ENCODE measurements around the gene RUVBL2. TPM values are rescaled to one million over a fixed set of nuclear protein-coding genes. Genes with fewer than 3 reads are reported as not detected.

The RUVBL2 gene
- polyA plus RNA-seq, 3 donors, result 77.9 to 106 (median 88.7) TPM

DNA sequence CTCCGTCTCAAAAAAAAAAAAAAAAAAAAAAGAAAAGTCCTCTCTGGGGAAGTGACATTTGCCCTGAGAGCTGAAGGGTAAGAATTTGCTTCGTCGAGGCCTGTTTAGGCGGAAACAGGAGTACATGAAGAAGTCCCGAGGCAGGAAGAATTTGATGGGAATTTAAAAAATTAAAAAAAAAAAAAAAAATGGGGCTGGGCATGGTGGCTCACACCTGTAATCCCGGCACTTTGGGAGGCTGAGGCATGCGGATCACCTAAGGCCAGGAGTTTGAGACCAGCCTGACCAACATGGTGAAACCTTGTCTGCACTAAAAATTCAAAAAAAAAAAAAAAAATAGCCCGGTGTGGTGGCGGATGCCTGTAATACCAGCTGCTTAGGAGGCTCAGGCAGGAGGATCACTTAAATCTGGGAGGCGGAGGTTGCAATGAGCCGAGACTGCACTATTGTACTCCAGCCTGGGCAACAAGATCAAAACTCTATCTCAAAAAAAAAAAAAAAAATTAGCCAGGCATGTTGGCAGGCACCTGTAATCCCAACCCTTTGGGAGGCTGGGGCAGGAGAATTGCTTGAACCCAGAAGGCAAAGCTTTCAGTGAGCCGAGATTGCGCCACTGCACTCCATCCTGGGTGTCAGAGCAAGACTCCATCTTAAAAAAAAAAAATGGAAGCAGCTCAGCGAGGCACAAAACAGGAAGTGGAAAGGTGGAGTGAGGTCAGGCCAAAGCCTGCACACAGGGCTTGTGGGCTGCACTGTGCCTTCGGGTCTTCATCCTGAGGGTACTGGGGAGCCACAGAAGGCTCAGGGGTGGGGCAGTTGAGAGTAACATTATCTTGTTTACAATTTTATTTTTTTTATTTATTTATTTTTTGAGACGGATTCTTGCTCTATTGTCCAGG, 34.1 kb upstream of the RUVBL2 start:
- DNase-seq (ENCODE audit: extremely low read depth in 1 of 11, low read depth in 9 of 11, low spot score in 4 of 11), result no peak

DNA sequence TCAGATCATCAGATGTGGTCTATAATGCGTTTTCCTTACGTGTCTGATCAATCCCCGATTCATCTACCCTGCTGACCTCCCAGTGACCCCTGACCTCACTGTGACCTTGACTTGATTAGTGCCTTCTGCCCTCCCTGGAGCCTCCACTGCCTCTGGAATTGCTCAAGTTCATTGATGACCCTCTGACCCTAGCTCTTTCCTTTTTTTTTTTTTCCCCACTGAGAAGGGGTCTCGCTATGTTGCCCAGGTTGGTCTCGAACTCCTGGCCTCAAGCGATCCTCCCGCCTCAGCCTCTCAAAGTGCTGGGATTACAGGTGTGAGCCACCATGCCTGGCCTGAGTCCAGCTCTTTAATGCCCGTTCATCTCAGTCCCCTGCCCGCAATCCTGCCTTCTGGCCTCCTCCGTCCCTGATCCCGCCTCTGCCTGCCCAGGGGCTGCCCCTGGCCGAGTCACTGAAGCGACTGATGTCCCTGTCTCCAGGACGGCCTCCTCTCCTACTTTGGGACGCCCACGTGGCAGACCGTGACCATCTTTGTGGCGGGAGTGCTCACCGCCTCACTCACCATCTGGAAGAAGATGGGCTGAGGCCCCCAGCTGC, 32.5 kb upstream of the RUVBL2 start:
- DNase-seq (ENCODE audit: extremely low read depth in 1 of 11, low read depth in 9 of 11, low spot score in 4 of 11), result no peak

GRCh38 chr19:48961673-48962028, 32.0 kb upstream of the RUVBL2 start:
- no peak for DNase-seq (ENCODE audit: extremely low read depth in 1 of 11, low read depth in 9 of 11, low spot score in 4 of 11)

- no peak for DNase-seq (ENCODE audit: extremely low read depth in 1 of 11, low read depth in 9 of 11, low spot score in 4 of 11)
These were observed 31.4 kb upstream of the RUVBL2 start for GRCh38 chr19:48962029-48962848.

GRCh38 chr19:48962849-48963165, 30.9 kb upstream of the RUVBL2 start:
- no peak for DNase-seq (ENCODE audit: extremely low read depth in 1 of 11, low read depth in 9 of 11, low spot score in 4 of 11)

DNA sequence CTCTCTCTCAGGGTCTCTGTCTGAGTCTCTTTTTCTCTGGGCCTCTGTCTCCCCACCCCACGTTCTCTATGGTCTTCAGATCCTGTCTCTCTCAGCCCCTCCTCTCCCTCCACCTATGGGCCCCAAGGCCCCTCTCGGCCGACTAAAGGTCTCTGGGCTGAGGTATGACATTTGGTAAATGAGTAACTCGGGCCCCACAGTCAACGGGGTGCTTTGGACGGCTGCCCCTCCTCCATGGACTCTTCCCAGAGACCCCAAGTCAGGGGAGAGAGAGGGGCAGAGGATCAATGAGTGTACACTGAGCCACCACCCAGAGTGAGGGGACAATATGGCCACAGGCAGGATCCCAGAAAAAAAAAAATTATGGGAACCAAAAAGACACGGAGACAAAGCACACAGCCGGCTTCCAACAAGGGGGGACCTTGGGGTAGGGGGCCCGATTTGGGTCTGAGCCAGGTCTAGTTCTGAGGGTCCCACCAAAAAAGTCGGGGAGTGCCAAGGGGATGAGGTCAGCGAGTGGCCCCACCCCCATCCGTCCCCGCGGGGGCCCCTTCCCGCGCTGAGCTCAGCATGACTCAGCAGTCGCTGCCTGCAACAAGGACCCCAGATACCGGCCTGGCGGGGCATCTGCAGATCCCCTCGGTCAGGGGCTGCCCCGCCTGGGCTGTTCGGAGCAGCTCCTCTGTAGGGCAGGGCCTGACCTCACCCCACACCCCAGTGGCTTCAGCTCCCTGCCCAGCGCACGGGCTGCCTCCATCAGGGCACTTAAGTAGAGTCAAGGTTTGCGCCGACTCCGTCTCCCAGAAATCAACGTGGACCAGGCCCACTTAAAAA, 30.1 kb upstream of the RUVBL2 start:
- DNase-seq (ENCODE audit: extremely low read depth in 1 of 11, low read depth in 9 of 11, low spot score in 4 of 11), result peak in 4 of 11 donors; percentile 50 to 70 (median 58)

DNA sequence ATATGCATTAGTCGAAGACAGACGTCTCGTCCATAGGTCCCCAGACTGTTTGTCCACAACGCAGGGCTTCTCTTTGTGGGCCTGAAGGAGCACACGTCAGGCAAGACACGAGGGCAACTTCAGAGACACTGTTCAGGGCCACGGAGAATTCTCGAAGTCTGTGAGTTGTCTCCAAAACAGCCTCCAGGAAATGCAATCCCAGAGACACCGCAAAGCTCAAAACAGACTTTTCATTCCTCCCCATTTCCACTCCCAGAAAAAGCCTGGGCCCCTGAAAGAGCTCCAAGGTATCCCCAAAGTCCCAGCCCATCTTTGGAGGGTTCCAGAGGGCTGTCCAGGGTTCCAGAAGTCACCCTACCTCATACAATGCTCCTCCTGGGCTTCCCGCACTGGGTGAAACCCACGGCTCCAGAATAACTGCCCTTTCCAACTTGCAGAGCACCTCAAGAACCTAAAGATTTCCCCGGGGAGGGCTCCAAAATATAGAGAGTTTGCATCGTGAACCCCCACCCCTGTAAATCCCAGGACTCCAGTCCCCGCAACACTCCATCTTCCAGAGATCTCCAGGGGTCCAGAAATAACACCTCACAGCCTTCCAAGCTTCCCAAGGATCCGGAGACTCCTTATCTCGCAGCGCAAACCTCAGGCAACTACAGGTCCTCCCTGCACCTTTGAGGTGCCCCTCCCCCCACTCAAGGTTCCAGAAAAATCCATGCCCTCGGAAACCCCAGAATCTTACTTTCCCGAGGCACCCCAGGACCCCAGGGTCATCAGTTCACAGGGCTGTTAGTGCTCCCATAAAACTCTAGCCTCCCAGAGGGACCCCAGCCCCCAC, 29.3 kb upstream of the RUVBL2 start:
- DNase-seq (ENCODE audit: extremely low read depth in 1 of 11, low read depth in 9 of 11, low spot score in 4 of 11), result no peak

DNA sequence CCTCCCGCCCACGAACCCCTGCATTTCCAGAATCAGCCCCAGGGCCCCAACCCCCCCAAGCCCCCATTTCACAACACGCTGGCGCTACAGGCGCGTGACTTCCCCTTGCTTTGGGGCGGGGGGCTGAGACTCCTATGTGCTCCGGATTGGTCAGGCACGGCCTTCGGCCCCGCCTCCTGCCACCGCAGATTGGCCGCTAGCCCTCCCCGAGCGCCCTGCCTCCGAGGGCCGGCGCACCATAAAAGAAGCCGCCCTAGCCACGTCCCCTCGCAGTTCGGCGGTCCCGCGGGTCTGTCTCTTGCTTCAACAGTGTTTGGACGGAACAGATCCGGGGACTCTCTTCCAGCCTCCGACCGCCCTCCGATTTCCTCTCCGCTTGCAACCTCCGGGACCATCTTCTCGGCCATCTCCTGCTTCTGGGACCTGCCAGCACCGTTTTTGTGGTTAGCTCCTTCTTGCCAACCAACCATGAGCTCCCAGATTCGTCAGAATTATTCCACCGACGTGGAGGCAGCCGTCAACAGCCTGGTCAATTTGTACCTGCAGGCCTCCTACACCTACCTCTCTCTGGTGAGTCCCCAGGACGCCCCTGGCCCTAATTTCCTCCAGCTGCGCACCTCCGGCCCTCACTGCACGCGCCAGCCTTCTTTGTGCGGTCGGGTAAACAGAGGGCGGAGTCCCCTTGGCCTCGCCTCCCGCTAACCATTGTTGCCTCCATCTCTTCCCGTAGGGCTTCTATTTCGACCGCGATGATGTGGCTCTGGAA, 28.5 kb upstream of the RUVBL2 start, which contains the start of gene FTL:
TSS of gene FTL (plus strand) at position 270 of the 766 bp plus-strand sequence. CDS start at position 469, 199 bp downstream.
- DNase-seq (ENCODE audit: extremely low read depth in 1 of 11, low read depth in 9 of 11, low spot score in 4 of 11), result peak; percentile 83 to 95 (median 91)

DNA sequence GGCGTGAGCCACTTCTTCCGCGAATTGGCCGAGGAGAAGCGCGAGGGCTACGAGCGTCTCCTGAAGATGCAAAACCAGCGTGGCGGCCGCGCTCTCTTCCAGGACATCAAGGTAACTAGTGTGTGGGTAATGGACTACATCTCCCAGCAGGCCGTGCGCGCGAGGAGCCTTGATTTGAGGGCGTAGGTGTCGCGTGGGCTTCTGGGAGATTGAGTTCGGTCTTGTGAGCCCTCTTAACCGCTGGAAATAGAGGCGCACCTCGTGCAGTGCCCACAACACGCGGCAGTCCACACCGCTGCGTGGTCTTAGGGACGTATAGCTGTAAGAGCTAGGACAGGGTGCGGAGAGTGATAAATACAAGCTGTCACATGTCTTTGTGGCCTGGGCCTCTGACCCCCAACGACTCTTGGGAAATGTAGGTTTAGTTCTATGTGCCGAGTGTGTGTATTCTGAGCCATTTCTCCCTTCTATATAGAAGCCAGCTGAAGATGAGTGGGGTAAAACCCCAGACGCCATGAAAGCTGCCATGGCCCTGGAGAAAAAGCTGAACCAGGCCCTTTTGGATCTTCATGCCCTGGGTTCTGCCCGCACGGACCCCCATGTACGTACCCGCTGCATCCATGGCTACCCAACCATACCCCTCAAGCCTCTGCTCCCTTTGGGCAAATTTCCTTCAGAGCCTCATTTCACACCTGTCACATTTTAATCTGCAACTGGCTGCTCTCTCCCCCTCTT, 27.7 kb upstream of the RUVBL2 start:
- peak in 10 of 11 donors; percentile 73 to 86 (median 82) for DNase-seq (ENCODE audit: extremely low read depth in 1 of 11, low read depth in 9 of 11, low spot score in 4 of 11)

DNA sequence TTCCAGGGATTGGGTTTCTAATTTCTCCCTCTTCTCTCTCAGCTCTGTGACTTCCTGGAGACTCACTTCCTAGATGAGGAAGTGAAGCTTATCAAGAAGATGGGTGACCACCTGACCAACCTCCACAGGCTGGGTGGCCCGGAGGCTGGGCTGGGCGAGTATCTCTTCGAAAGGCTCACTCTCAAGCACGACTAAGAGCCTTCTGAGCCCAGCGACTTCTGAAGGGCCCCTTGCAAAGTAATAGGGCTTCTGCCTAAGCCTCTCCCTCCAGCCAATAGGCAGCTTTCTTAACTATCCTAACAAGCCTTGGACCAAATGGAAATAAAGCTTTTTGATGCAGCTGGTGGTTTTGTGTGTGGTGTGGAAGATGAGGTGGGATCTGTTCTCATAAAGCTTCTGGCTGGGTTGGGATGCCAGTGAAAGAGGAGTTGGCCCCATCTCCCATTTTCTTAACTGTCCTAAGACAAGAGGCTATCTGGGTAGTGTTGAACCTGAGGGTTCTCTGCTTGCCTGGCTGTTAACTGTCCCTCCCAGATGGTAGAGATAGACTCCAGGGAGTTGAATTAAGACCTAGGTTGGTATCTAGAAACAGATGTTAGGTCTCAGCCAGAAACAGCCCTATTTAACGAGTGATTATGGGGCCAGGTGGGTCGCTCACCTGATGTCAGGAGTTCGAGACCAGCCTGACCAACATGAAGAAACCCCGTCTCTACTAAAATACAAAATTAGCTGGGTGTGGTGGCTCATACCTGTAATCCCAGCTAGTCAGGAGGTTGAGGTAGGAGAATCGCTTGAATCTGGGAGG, 26.9 kb upstream of the RUVBL2 start:
- DNase-seq (ENCODE audit: extremely low read depth in 1 of 11, low read depth in 9 of 11, low spot score in 4 of 11), result no peak

GRCh38 chr19:48967346-48968178, 26.1 kb upstream of the RUVBL2 start:
- no peak for DNase-seq (ENCODE audit: extremely low read depth in 1 of 11, low read depth in 9 of 11, low spot score in 4 of 11)

GRCh38 chr19:48968179-48968661, 25.5 kb upstream of the RUVBL2 start:
- DNase-seq (ENCODE audit: extremely low read depth in 1 of 11, low read depth in 9 of 11, low spot score in 4 of 11), result no peak

DNA sequence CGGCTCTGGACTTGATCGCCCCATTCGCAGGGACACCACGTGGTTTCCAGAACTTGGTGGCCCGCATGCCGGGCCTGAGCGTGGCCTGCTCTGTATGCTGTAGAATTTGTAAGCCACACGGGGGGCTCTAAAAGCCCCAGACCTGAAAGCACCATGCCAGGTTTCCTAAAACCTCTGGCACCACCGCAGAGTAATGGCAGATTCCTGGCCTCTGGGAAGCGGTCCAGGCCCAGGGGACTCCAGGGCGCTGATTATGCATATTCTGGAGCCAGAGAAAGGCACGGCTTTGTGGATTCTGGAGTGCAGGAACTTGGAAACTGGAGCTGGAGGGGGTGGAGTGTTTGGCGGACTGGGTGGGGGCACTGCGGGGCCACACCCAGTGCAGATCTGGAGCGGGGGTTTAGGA, 24.9 kb upstream of the RUVBL2 start:
- no peak for DNase-seq (ENCODE audit: extremely low read depth in 1 of 11, low read depth in 9 of 11, low spot score in 4 of 11)

DNA sequence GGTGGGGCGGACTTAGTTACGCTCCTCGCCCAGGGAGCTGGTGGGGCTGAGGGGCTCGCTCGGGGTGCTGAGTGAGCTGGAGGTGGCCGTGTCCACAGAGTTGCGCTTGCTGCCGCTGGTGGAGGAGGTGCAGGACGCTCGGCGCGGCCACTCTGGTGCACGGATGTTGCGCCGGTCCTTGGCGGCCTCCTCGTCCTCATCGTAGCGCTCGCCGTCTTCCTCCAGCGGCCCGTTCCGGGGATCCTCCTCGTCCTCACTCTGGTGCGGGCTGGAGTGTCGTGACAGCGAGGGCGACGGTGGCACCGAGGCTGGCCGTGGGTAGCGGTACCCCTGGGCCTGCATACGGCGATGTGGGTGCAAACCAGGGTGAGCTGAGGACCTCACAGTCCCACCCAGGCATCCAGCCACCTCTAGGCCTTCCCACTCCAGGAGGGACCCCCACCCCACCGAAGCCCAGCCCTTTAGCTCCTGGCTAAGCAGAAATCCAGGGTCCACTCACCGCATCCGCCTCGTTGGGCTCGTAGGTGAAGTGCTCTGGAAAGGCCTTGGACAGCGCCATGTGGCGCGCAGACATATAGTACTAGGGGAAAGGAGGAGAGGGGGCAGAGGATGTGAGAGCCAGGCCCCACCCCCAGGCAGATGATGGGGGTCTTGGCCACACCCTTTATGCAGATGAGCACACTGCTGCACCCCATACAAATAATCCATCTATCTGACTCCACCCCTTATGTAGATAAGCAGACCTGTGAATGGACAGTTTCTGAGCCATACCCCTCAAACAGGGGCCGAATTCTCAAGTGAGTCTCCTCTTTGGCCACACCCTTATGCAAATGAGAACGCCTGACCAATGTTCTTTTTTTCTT, 24.2 kb upstream of the RUVBL2 start:
- DNase-seq (ENCODE audit: extremely low read depth in 1 of 11, low read depth in 9 of 11, low spot score in 4 of 11), result no peak

Measured in renal cortex interstitium (tissue), 11 donors.